ENCODE measurements around the gene MAGEB2. TPM values are rescaled to one million over a fixed set of nuclear protein-coding genes. Genes with fewer than 3 reads are reported as not detected.

Gene MAGEB2
- total RNA-seq, 1 experiment from 2014 or later: 32.6 TPM

Other genes with a start within 250 kb of the MAGEB2 start
- gene MAGEB3, start 15.1 kb downstream of the MAGEB2 start, total RNA-seq (2014; rRNA removed; shearing (Covaris generic)): 2.0 and 3.7 TPM in 2 replicates
- gene MAGEB4, start 26.4 kb downstream of the MAGEB2 start, total RNA-seq (2014; rRNA removed; shearing (Covaris generic)): not detected in 2 replicates
- 30.3 and 39.3 TPM in 2 replicates for gene MAGEB1, start 31.6 kb downstream of the MAGEB2 start, total RNA-seq (2014; rRNA removed; shearing (Covaris generic))
- not detected in 2 replicates for gene NR0B1, start 93.8 kb downstream of the MAGEB2 start, total RNA-seq (2014; rRNA removed; shearing (Covaris generic))

Measured in Daoy (cell line).